T-helper 2 cell (primary cell): ENCODE results near the gene SLAMF6.
A peak's percentile ranks its signal among the peaks of the same experiment; 100 is the strongest.

ENCODE experiments used
- DNase-seq, 5 experiments: peaks; one replicate each; pipeline versions ENCODE4 v3.0.0 to v3.0.0-alpha.2; 2012 to 2022

Gene SLAMF6

GRCh38 chr1:160465123-160465522, 57.9 kb downstream of the SLAMF6 start:
- no peak for DNase-seq

- no peak for DNase-seq
Observed at GRCh38 chr1:160460683-160461287, 62.3 kb downstream of the SLAMF6 start.

- peak in 1 of 5 experiments; percentile 43 for DNase-seq
Observed at GRCh38 chr1:160460214-160460642, 62.8 kb downstream of the SLAMF6 start.

GRCh38 chr1:160459687-160460086, 63.4 kb downstream of the SLAMF6 start:
- no peak for DNase-seq

GRCh38 chr1:160459056-160459455, 64.0 kb downstream of the SLAMF6 start:
- DNase-seq = no peak

- DNase-seq = no peak
Observed at GRCh38 chr1:160455153-160455517, 67.9 kb downstream of the SLAMF6 start.

- no peak for DNase-seq
Observed at GRCh38 chr1:160454371-160455152, 68.5 kb downstream of the SLAMF6 start.

GRCh38 chr1:160453443-160453842, 69.6 kb downstream of the SLAMF6 start:
- peak in 1 of 5 experiments; percentile 60 for DNase-seq

- no peak for DNase-seq
Observed at GRCh38 chr1:160451859-160452232, 71.2 kb downstream of the SLAMF6 start.

GRCh38 chr1:160451119-160451858, 71.8 kb downstream of the SLAMF6 start:
- no peak for DNase-seq

GRCh38 chr1:160449494-160449893, 73.6 kb downstream of the SLAMF6 start:
- DNase-seq = no peak

- DNase-seq = peak in 1 of 5 experiments; percentile 58
Observed at GRCh38 chr1:160446945-160447600, 76.0 kb downstream of the SLAMF6 start.

- DNase-seq = no peak
Observed at GRCh38 chr1:160439718-160440117, 83.3 kb downstream of the SLAMF6 start.

- no peak for DNase-seq
Observed at GRCh38 chr1:160438935-160439334, 84.1 kb downstream of the SLAMF6 start.

- peak in 1 of 5 experiments; percentile 48 for DNase-seq
Observed at GRCh38 chr1:160438317-160438918, 84.6 kb downstream of the SLAMF6 start.

- peak in 2 of 5 experiments; percentile 33 to 95 for DNase-seq
Observed at GRCh38 chr1:160437432-160438316, 85.4 kb downstream of the SLAMF6 start.

- DNase-seq = no peak
Observed at GRCh38 chr1:160436966-160437365, 86.1 kb downstream of the SLAMF6 start.
